HG03439 (cell line): ENCODE data around the gene ELN.

Source experiments
- ATAC-seq: cut with Tn5 transposase; IDR thresholded peaks from one replicate; pipeline ENCODE4 v1.9.1; 2021; ENCODE audit warnings: mild to moderate bottlenecking, moderate library complexity; ENCODE audit not compliant: unreplicated experiment

The ELN gene

GRCh38 chr7:74092321-74092963, 64.5 kb downstream of the ELN start:
- ATAC-seq: no peak

DNA sequence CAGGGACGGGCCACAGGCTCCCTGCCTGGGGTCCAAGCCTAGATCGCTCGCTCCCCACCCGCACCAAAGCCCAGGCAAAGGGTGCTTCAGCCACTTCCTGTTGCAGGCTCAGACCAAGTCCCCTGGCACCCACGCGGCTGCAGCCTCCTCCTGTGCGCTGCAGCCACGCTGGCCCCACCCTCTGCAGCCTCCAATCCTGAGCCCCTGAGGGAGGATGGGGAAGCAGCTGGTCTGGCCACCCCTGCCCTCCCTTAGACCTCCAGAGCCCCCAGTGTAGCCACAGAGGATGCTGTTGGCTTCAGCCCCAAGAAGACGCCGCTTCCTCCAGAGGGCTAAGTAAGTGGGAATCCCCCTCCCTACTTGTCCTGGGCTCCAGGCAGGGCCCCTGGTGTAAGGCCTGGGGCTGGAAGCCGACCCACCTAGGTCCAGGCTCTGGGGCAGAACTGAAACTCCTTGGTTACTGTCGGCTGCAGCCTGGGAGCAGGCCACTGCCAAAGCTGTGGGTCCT, 65.0 kb downstream of the ELN start:
- peak; percentile 52 for ATAC-seq

DNA sequence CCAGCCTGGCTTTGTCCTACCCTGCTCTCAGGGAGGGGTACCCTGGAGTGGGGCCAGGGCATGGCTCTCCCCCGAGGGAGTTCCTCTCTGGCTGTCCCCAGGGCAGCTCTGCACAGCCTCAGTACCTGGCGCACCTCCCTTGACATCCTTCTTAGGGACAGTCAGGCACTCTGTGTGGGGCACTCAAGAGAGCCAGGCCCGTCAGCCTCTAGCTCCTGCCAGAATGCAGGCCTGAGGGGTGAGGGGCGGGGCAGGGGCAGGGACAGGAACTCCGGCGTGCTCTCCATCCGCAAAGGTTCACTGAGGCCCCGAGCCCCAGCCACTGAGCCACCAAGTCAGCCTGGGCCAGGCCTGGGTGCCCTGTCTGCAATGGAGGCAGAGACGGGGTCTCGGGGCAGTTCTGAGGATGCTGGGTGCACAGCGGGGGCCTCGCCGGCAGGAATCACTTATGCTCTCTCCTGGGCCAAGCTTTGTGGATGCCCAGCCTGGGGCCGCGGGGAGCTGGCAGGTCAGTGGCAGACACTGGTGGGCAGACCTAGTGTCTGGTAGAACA, 65.8 kb downstream of the ELN start:
- ATAC-seq: peak; percentile 6

DNA sequence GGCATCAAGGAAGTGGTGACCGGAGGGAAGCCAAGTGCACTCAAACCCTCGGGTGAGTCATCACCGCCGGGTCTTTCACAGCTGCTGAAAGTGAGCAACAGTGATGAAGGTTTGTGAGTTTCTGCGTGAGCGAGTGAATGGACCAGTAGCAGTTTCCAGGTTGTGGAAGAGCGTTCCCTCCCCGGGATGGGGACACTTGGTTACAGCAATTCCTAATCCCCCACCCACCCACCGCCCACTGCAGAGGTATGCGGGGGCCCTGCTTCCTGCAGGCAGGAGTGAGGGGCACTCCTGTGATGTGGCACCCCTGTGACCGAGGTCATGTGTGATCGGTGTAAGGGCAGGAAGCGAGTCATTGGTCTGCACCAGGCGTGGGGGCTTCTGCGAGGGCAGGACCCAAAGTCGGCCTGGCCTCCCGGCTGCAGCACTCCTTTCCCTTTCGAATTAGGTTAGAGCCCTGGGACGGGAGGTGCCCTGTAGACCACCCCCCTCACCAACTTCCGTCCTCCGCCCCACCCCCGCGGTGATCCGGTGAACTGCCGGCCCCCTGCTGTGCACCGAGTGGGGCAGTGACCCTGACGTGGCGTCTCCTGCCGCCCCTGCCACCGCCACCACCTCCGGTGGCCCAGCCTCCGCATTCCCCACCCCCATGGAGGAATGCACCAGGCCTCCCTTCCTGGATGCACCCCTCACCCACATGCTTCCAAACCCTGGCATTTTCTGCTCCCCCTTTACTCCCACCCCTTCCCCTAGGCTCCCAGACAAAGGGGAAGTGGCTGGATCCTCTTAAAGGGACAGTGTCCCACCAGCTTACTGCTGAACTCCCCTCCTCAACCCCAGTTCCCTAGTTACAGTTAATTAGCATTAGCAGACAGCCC, 66.5 kb downstream of the ELN start:
- ATAC-seq: peak; percentile 52

- no peak for ATAC-seq
Measured at GRCh38 chr7:74095135-74095534, 67.2 kb downstream of the ELN start.

- no peak for ATAC-seq
Measured at GRCh38 chr7:74097937-74098614, 70.1 kb downstream of the ELN start.

DNA sequence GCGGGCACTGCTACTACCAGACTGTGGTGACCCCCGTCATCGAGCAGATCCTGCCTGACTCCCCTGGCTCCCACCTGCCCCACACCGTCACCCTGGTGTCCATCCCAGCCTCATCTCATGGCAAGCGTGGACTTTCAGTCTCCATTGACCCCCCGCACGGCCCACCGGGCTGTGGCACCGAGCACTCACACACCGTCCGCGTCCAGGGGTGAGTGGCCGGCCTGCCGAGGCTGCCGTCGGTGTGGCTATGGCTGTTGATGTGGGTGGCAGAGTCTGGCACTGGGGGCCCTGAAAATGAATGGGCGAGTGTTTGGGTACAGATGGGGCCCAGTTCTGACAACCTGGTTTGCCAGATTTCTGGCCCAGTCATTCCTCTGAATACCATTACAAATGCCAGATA, 71.1 kb downstream of the ELN start:
- ATAC-seq: no peak

DNA sequence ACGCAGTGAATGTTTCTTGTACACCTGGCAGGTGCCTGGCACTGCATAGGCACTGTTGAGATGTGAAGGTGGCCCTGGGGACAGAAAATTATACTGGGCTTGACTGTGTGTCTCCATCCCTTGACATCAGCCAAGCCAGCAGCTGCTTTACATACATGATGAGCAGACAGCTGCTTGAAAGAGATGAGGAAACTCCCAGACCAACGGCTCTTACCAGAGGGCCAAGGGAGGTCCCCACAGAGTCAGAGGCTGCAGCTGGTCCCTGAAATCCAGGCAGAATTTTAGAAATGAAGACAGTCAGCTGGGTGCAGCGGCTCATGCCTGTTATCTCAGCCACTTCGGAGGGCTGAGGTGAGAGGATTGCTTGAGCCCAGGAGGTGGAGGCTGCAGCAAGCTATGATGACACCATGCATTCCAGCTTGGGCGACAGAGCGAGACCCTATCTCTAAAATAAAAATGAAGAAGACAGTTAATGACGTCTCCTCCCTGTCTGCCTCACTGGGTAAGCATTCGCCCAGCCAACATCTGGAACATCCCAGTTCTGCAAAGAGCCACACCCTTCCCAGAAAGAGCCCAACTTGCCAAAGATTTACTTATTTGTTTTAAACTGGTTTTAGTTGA, 73.2 kb downstream of the ELN start:
- ATAC-seq: peak; percentile 75

DNA sequence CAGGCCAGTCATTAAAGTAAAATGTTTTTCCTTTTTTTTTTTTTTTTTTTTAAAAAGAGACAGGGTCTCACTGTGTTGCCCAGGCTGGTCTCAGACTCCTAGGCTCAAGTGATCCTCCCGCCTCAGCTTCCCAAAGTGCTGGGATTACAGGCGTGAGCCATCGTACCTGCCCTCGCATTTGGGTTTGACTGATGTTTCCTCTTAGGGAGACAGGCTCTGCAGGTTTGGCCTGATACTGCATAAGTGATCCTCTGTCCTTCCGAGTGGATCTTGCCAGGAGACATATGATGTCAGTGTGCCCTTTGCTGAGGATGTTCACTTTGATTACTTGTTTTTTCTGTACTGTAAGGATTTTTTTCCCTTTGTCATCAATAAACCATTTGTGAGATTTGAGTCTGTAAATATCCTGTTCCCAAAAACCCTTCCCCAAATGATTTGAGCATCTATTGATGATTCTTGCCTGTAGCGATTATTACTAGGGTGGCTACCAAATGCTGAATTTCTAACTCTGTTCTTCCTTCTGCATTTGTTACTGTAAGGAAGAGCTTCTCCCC, 75.3 kb downstream of the ELN start:
- no peak for ATAC-seq

- no peak for ATAC-seq
Measured at GRCh38 chr7:74104702-74105101, 76.7 kb downstream of the ELN start.

DNA sequence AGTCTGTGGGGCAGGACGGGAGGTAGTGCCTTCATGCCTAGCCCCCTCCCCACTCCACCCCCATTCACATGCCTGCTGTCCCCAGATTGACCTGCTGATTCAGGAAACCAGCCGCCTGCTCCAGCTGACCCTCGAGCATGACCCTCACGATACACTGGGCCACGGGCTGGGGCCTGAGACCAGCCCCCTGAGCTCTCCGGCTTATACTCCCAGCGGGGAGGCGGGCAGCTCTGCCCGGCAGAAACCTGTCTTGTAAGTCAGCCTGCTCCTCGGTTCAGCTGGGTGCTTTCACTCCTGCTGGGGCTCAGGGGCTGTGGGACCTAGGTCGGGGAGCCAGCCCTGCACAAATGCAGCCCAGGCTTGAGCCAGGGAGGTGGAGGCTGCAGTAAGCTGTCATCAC, 78.0 kb downstream of the ELN start:
- no peak for ATAC-seq

DNA sequence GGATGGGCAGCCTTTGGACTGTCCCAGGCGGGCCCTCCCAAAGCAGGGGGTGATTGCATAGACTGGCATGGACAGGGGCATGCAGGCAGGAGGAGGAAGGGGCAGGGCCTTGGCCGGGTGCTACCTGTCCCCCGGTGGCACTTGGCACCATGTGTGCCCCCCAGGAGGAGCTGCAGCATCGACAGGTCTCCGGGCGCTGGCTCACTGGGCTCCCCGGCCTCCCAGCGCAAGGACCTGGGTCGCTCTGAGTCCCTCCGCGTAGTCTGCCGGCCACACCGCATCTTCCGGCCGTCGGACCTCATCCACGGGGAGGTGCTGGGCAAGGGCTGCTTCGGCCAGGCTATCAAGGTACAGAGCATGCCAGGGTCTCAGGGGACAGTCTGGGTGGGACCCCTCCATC, 78.9 kb downstream of the ELN start:
- ATAC-seq: no peak

DNA sequence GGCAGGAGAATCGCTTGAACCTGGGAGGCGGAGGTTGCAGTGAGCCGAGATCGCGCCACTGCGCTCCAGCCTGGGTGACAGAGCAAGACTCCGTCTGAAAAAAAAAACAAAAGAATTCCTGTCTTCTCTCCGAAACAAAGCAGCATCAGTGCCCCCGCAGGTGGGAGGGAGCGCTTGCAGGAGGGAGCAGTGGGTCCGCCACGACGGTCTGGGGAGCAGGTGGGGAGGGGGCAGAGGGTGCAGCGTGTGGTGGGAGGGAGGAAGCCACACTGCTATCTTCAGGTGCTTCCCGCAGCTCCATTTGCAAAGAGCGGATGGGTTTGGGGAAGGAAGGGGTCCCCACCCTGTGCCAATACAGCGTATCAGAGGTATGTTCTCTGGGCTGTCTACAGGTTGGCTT, 87.4 kb downstream of the ELN start:
- no peak for ATAC-seq

DNA sequence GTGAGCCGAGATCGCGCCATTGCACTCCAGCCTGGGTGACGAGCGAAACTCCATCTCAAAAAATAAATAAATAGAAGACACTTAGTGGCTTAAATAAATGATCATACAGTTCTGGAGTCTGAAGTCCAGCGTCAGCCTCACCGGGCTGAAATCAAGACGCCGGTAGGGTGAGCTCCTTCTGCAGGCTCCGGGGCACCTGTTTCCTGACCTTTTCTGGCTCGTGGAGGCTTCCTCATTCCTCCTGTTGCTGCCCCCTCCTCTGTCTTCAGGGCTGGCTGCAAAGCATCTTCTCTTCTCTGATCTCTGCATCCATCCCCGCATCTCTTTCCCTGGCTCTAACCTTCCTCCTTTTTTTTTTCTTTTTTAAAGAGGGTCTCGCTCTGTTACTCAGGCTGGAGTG, 88.4 kb downstream of the ELN start:
- ATAC-seq: no peak
